HEK293 (cell line): ENCODE data around the gene COPG1.
A peak's percentile ranks its signal among the peaks of the same experiment; 100 is the strongest.

Experiments used
- CTCF ChIA-PET: fragments of 350-600 bp; formaldehyde crosslinking; extraction: SDS; loops from one replicate; lab custom pipeline; 2021; ENCODE audit warnings: antibody characterized with exemption; lab: Yijun Ruan, JAX
- POLR2A ChIA-PET: fragments of 300-600 bp; formaldehyde crosslinking; extraction: SDS; loops from one replicate; lab custom pipeline; 2020; ENCODE audit warnings: antibody characterized with exemption, inconsistent platforms; lab: Yijun Ruan, JAX
- H3K27ac ChIP-seq: fragments of 200-500 bp; sonication (Bioruptor generic); 2 replicates; pipeline ENCODE4 v1.5.1; 2014; ENCODE audit warnings: low read depth, low read length, control low read depth, inconsistent platforms; ENCODE audit errors: extremely low read depth
- H3K36me3 ChIP-seq, 2 experiments: fragments of 200-500 bp in 1 of 2; sonication (Bioruptor generic) in 1 of 2; 1 replicate in 1 of 2; 2 replicates in 1 of 2; pipeline ENCODE4 v1.5.1; 2014 to 2017; ENCODE audit warnings: inconsistent platforms in 2 of 2, low read length in 2 of 2; ENCODE audit not compliant: control insufficient read depth in 2 of 2, insufficient read depth in 1 of 2
- H3K4me1 ChIP-seq: fragments of 200-500 bp; sonication (Bioruptor generic); 2 replicates; pipeline ENCODE4 v1.5.1; 2014; ENCODE audit warnings: mild to moderate bottlenecking, low read length, inconsistent platforms; ENCODE audit not compliant: control insufficient read depth, insufficient read depth
- H3K4me3 ChIP-seq: 2 replicates; pipeline ENCODE4 v1.5.1; 2011; ENCODE audit warnings: low read depth, mild to moderate bottlenecking, control low read depth, low read length, moderate library complexity
- H3K9me3 ChIP-seq: fragments of 200-500 bp; sonication (Bioruptor generic); 2 replicates; pipeline ENCODE4 v1.5.1; 2014; ENCODE audit warnings: low read depth, low read length, inconsistent platforms; ENCODE audit not compliant: control insufficient read depth, insufficient read depth
- EGR2 ChIP-seq: fragments of 450-650 bp; formaldehyde crosslinking; IDR thresholded peaks from 2 replicates; pipeline ENCODE4 v1.5.1; 2016; ENCODE audit warnings: low read depth, missing biosample characterization, missing genetic modification characterization
- PATZ1 ChIP-seq: fragments of 450-650 bp; formaldehyde crosslinking; IDR thresholded peaks from 2 replicates; pipeline ENCODE4 v1.5.1; 2016; ENCODE audit warnings: missing biosample characterization, missing genetic modification characterization
- SCRT1 ChIP-seq: fragments of 450-650 bp; formaldehyde crosslinking; IDR thresholded peaks from 2 replicates; pipeline ENCODE4 v1.5.1; 2016; ENCODE audit warnings: missing biosample characterization, missing genetic modification characterization, borderline replicate concordance
- SCRT2 ChIP-seq: fragments of 450-650 bp; formaldehyde crosslinking; IDR thresholded peaks from 2 replicates; pipeline ENCODE4 v1.5.1; 2016; ENCODE audit warnings: missing biosample characterization, missing genetic modification characterization
- SP7 ChIP-seq: fragments of 450-650 bp; formaldehyde crosslinking; IDR thresholded peaks from 2 replicates; pipeline ENCODE4 v1.5.1; 2016; ENCODE audit warnings: missing biosample characterization, missing genetic modification characterization
- YY2 ChIP-seq: fragments of 450-650 bp; formaldehyde crosslinking; IDR thresholded peaks from 2 replicates; pipeline ENCODE4 v1.5.1; 2016; ENCODE audit warnings: missing biosample characterization, missing genetic modification characterization
- ZNF157 ChIP-seq: fragments of 450-650 bp; formaldehyde crosslinking; IDR thresholded peaks from 2 replicates; pipeline ENCODE4 v1.5.1; 2016; ENCODE audit warnings: missing biosample characterization, missing genetic modification characterization
- ZNF335 ChIP-seq: fragments of 450-650 bp; formaldehyde crosslinking; conservative IDR thresholded peaks from 2 replicates; pipeline ENCODE4 v1.5.1; 2016; ENCODE audit warnings: missing biosample characterization, missing genetic modification characterization
- ZNF514 ChIP-seq: fragments of 450-650 bp; formaldehyde crosslinking; IDR thresholded peaks from 2 replicates; pipeline ENCODE4 v1.5.1; 2016; ENCODE audit warnings: missing biosample characterization, missing genetic modification characterization
- ZNF600 ChIP-seq: fragments of 450-650 bp; formaldehyde crosslinking; IDR thresholded peaks from 2 replicates; pipeline ENCODE4 v1.5.1; 2016; ENCODE audit warnings: missing biosample characterization, missing genetic modification characterization
- ZNF623 ChIP-seq: fragments of 450-650 bp; formaldehyde crosslinking; IDR thresholded peaks from 2 replicates; pipeline ENCODE4 v1.5.1; 2016; ENCODE audit warnings: missing biosample characterization, missing genetic modification characterization
- ZNF660 ChIP-seq: fragments of 450-650 bp; IDR thresholded peaks from 2 replicates; pipeline ENCODE4 v1.5.1; 2018; ENCODE audit warnings: missing biosample characterization, mild to moderate bottlenecking, missing genetic modification characterization
- ZNF677 ChIP-seq: fragments of 450-650 bp; IDR thresholded peaks from 2 replicates; pipeline ENCODE4 v1.5.0; 2018; ENCODE audit warnings: missing biosample characterization, mild to moderate bottlenecking, missing genetic modification characterization, moderate library complexity
- ZSCAN16 ChIP-seq: fragments of 450-650 bp; formaldehyde crosslinking; IDR thresholded peaks from 2 replicates; pipeline ENCODE4 v1.5.1; 2016; ENCODE audit warnings: missing biosample characterization, missing genetic modification characterization
- ZSCAN30 ChIP-seq: fragments of 450-650 bp; IDR thresholded peaks from 2 replicates; pipeline ENCODE4 v1.5.1; 2018; ENCODE audit warnings: missing biosample characterization, mild to moderate bottlenecking, missing genetic modification characterization, moderate library complexity
- ZXDB ChIP-seq: fragments of 450-650 bp; formaldehyde crosslinking; IDR thresholded peaks from 2 replicates; pipeline ENCODE4 v1.5.1; 2016; ENCODE audit warnings: missing biosample characterization, missing genetic modification characterization
- TF ChIP-seq, protein P1 (sequence below): fragments of 450-650 bp; formaldehyde crosslinking; IDR thresholded peaks from 2 replicates; pipeline ENCODE4 v1.5.1; 2016; ENCODE audit warnings: missing biosample characterization, missing genetic modification characterization
- TF ChIP-seq, protein P2 (sequence below): fragments of 450-650 bp; formaldehyde crosslinking; IDR thresholded peaks from 2 replicates; pipeline ENCODE4 v1.5.1; 2016; ENCODE audit warnings: missing biosample characterization, missing genetic modification characterization
- TF ChIP-seq, protein P3 (sequence below): fragments of 450-650 bp; formaldehyde crosslinking; IDR thresholded peaks from 2 replicates; pipeline ENCODE4 v1.5.1; 2016; ENCODE audit warnings: missing biosample characterization, missing genetic modification characterization
- TF ChIP-seq, protein P4 (sequence below): fragments of 450-650 bp; formaldehyde crosslinking; IDR thresholded peaks from 2 replicates; pipeline ENCODE4 v1.5.1; 2016; ENCODE audit warnings: missing biosample characterization, missing genetic modification characterization

Gene COPG1

DNA sequence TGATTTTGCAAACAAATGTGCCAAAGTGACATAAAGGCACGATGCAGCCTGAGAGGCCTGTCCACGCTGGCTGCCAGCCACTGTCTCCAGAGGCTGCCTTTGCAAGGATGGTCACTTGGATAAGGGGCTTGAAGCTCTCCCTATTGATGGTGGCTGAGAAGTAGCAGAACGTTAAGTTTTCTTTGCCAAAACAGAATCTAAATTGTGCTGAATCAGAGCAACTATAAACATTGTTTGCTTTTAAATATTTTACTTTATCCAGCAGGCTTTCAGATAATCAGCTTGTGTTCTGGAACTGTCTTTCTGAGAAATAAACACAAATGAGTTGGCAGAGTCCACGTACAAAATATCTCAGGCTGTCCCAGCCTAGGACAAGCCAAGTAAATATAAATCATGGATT lies 41.9 kb upstream of the COPG1 start:
- CTCF ChIA-PET, result interaction anchor here (1.0 kb wide), 1 partner anchor 38 kb away, joined by 4 read pairs; no protein-coding TSS in a partner anchor
- no peak overlapping the region for H3K27ac ChIP-seq
- peaks cover 5% of the 10 kb centered on the region; the same call in 1 of the 2 replicates for H3K4me1 ChIP-seq
- H3K36me3 ChIP-seq, result no peaks in the 10 kb centered on the region
- no peaks in the 10 kb centered on the region for H3K9me3 ChIP-seq
- no peak overlapping the region for H3K4me3 ChIP-seq
- POLR2A ChIA-PET, result no interaction called here
- TF ChIP-seq ZNF660 (tag by site-specific recombination), result no peak
- TF ChIP-seq, protein P1, sequence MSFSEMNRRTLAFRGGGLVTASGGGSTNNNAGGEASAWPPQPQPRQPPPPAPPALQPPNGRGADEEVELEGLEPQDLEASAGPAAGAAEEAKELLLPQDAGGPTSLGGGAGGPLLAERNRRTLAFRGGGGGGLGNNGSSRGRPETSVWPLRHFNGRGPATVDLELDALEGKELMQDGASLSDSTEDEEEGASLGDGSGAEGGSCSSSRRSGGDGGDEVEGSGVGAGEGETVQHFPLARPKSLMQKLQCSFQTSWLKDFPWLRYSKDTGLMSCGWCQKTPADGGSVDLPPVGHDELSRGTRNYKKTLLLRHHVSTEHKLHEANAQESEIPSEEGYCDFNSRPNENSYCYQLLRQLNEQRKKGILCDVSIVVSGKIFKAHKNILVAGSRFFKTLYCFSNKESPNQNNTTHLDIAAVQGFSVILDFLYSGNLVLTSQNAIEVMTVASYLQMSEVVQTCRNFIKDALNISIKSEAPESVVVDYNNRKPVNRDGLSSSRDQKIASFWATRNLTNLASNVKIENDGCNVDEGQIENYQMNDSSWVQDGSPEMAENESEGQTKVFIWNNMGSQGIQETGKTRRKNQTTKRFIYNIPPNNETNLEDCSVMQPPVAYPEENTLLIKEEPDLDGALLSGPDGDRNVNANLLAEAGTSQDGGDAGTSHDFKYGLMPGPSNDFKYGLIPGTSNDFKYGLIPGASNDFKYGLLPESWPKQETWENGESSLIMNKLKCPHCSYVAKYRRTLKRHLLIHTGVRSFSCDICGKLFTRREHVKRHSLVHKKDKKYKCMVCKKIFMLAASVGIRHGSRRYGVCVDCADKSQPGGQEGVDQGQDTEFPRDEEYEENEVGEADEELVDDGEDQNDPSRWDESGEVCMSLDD (tag by site-specific recombination), result no peak

DNA sequence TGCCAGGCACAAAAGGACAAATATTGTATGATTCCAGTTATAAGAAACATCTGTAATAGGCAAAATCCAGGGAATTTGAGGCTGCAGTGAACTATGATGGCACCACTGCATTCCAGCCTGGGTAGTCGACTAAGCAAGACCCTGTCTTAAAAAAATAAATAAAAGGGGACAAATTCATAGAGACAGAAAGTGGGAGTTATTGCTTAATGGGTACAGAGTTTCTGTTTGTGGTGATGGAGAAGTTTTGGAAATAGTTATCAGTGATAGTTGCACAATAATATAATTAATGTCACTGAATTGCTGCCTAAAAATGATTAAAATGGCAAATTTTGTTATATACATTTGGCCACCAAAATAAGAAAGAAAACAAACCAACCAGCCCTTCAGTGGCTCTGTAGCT lies 38.1 kb upstream of the COPG1 start:
- H3K36me3 ChIP-seq, result no peaks in the 10 kb centered on the region
- POLR2A ChIA-PET, result interaction anchor here (0.5 to 1.2 kb wide), 2 partner anchors 13 to 15 kb away, joined by 3 to 5 read pairs; no protein-coding TSS in a partner anchor
- H3K4me3 ChIP-seq, result no peak overlapping the region
- CTCF ChIA-PET, result no interaction called here
- H3K27ac ChIP-seq, result peak overlapping the region; percentile 47
- H3K9me3 ChIP-seq, result no peaks in the 10 kb centered on the region
- peaks cover 5% of the 10 kb centered on the region; the same call in 1 of the 2 replicates for H3K4me1 ChIP-seq
- TF ChIP-seq ZNF623 (tag by site-specific recombination) (no peak), ZNF514 (no peak), SP7 (tag by site-specific recombination) (no peak), ZNF677 (tag by site-specific recombination) (no peak), ZNF600 (tag by site-specific recombination) (no peak), ZNF157 (tag by site-specific recombination) (no peak), YY2 (tag by site-specific recombination) (no peak), ZXDB (tag by site-specific recombination) (no peak), ZSCAN16 (tag by site-specific recombination) (no peak), EGR2 (tag by site-specific recombination) (no peak)
- TF ChIP-seq, protein P2, sequence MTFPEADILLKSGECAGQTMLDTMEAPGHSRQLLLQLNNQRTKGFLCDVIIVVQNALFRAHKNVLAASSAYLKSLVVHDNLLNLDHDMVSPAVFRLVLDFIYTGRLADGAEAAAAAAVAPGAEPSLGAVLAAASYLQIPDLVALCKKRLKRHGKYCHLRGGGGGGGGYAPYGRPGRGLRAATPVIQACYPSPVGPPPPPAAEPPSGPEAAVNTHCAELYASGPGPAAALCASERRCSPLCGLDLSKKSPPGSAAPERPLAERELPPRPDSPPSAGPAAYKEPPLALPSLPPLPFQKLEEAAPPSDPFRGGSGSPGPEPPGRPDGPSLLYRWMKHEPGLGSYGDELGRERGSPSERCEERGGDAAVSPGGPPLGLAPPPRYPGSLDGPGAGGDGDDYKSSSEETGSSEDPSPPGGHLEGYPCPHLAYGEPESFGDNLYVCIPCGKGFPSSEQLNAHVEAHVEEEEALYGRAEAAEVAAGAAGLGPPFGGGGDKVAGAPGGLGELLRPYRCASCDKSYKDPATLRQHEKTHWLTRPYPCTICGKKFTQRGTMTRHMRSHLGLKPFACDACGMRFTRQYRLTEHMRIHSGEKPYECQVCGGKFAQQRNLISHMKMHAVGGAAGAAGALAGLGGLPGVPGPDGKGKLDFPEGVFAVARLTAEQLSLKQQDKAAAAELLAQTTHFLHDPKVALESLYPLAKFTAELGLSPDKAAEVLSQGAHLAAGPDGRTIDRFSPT (tag by site-specific recombination), result no peak
- TF ChIP-seq, protein P3, sequence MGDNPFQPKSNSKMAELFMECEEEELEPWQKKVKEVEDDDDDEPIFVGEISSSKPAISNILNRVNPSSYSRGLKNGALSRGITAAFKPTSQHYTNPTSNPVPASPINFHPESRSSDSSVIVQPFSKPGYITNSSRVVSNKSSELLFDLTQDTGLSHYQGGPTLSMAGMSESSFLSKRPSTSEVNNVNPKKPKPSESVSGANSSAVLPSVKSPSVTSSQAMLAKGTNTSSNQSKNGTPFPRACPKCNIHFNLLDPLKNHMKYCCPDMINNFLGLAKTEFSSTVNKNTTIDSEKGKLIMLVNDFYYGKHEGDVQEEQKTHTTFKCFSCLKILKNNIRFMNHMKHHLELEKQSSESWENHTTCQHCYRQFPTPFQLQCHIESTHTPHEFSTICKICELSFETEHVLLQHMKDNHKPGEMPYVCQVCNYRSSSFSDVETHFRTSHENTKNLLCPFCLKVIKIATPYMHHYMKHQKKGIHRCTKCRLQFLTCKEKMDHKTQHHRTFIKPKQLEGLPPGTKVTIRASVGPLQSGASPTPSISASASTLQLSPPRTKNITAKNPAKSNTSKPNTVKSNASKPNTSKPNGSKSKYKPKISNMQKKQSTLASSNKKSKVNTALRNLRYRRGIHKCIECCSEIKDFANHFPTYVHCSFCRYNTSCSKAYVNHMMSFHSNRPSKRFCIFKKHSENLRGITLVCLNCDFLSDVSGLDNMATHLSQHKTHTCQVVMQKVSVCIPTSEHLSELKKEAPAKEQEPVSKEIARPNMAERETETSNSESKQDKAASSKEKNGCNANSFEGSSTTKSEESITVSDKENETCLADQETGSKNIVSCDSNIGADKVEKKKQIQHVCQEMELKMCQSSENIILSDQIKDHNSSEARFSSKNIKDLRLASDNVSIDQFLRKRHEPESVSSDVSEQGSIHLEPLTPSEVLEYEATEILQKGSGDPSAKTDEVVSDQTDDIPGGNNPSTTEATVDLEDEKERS (tag by site-specific recombination), result no peak
- TF ChIP-seq, all 188 proteins: peak for 0

GRCh38 chr3:129211772-129212171 lies 37.6 kb upstream of the COPG1 start:
- Histone ChIP-seq H3K27ac (peak overlapping the region; percentile 47), H3K4me3 (no peak overlapping the region), H3K9me3 (no peaks in the 10 kb centered on the region), H3K4me1 (peaks cover 5% of the 10 kb centered on the region; the same call in 1 of the 2 replicates), H3K36me3 (no peaks in the 10 kb centered on the region)
- ChIA-PET POLR2A (interaction anchor here (0.5 to 1.2 kb wide), 2 partner anchors 13 to 16 kb away, joined by 3 to 5 read pairs; no protein-coding TSS in a partner anchor), CTCF (interaction anchor here (0.6 kb wide), 2 partner anchors 13 to 67 kb away, joined by 3 to 4 read pairs; no protein-coding TSS in a partner anchor)
- TF ChIP-seq SCRT2 (tag by site-specific recombination) (peak; percentile 96), PATZ1 (peak; percentile 71), SCRT1 (tag by site-specific recombination) (0 out of 2 replicates have a peak, but pooled peaks have one; percentile 70), ZNF157 (tag by site-specific recombination) (no peak), ZSCAN30 (tag by site-specific recombination) (no peak), ZNF335 (peak; percentile 71)
- TF ChIP-seq, protein P4, sequence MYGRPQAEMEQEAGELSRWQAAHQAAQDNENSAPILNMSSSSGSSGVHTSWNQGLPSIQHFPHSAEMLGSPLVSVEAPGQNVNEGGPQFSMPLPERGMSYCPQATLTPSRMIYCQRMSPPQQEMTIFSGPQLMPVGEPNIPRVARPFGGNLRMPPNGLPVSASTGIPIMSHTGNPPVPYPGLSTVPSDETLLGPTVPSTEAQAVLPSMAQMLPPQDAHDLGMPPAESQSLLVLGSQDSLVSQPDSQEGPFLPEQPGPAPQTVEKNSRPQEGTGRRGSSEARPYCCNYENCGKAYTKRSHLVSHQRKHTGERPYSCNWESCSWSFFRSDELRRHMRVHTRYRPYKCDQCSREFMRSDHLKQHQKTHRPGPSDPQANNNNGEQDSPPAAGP (tag by site-specific recombination), result 0 out of 2 replicates have a peak, but pooled peaks have one; percentile 59
